K562 (cell line): ENCODE results near the gene SPTBN4. TPM values are rescaled to one million over a fixed set of nuclear protein-coding genes. Genes with fewer than 3 reads are reported as not detected.
A peak's percentile ranks its signal among the peaks of the same experiment; 100 is the strongest.

Source experiments
- DNMT1 ChIP-seq: fragments of 450-650 bp; IDR thresholded peaks from 2 replicates; pipeline ENCODE4 v1.6.1; 2016; ENCODE audit warnings: antibody characterized with exemption, mild to moderate bottlenecking
- HDAC6 ChIP-seq: IDR thresholded peaks from 2 replicates; pipeline ENCODE4 v1.6.1; 2012; ENCODE audit warnings: low read depth, mild to moderate bottlenecking, control low read depth, inconsistent platforms, low read length, moderate library complexity
- HDAC8 ChIP-seq: fragments of 450-650 bp; IDR thresholded peaks from 2 replicates; pipeline ENCODE4 v1.6.1; 2016; ENCODE audit warnings: mild to moderate bottlenecking, missing genetic modification characterization, moderate library complexity, missing compliant biosample characterization
- RBBP5 ChIP-seq: fragments of 200-600 bp; sonication (generic); IDR thresholded peaks from 2 replicates; pipeline ENCODE4 v1.6.1; 2012; ENCODE audit warnings: borderline replicate concordance, mild to moderate bottlenecking, low read length, control low read depth, inconsistent platforms; ENCODE audit not compliant: insufficient read depth, poor library complexity, severe bottlenecking
- SLC30A9 ChIP-seq: fragments of 250-450 bp; sonication (Bioruptor Pico); IDR thresholded peaks from 2 replicates; pipeline ENCODE4 v1.8.0; 2022; ENCODE audit warnings: mild to moderate bottlenecking, moderate library complexity
- TARDBP ChIP-seq: fragments of 450-650 bp; IDR thresholded peaks from 2 replicates; pipeline ENCODE4 v1.6.1; 2016
- YY1 ChIP-seq, 3 experiments: IDR thresholded peaks; 2 replicates each; pipeline ENCODE4 v1.6.1; 2011; ENCODE audit warnings: low read length in 2 of 3, mild to moderate bottlenecking in 2 of 3, moderate library complexity in 2 of 3, borderline replicate concordance in 1 of 3, control low read depth in 1 of 3, low read depth in 1 of 3; ENCODE audit not compliant: insufficient read depth in 3 of 3, insufficient replicate concordance in 2 of 3, control insufficient read depth in 1 of 3, insufficient read length in 1 of 3; ENCODE audit errors: extremely low read depth in 1 of 3
- polyA plus RNA-seq, 8 experiments: library from polyadenylated mRNA; depleted of rRNA in 4 of 8; stranded (reverse) in 5 of 8; unstranded in 3 of 8; fragments of >200 nt; fragmentation: Nextera tagmentation in 2 of 8; fragmentation: Illumina TruSeq in 1 of 8; extraction: Ambion mirVana in 2 of 8; extraction: Trizol in 1 of 8; gene quantifications; 2 replicates each; pipeline versions ENCODE4 v1.2.1 to v1.2.3, GENCODE V29; 2011 to 2014; ENCODE audit warnings: inconsistent platforms in 1 of 8, missing spikeins in 1 of 8
- total RNA-seq, 7 experiments: library from RNA; depleted of rRNA in 6 of 7; stranded (reverse); fragments of >200 nt in 6 of 7; fragmentation: Illumina TruSeq in 2 of 7; extraction: Trizol in 2 of 7; gene quantifications; 2 replicates each; pipeline versions ENCODE4 v1.2.1 to v1.2.3, GENCODE V29; 2011 to 2021; ENCODE audit warnings: low replicate concordance in 1 of 7
- TF ChIP-seq, protein P1 (sequence below): fragments of 200-600 bp; sonication (generic); IDR thresholded peaks from one replicate; pipeline ENCODE4 v1.6.1; 2012; ENCODE audit warnings: mild to moderate bottlenecking, low read depth, low read length, inconsistent platforms
- TF ChIP-seq, protein P2 (sequence below): fragments of 450-650 bp; formaldehyde crosslinking; IDR thresholded peaks from 2 replicates; pipeline ENCODE4 v1.4.0; 2020; ENCODE audit warnings: mild to moderate bottlenecking
- TF ChIP-seq, protein P3 (sequence below): fragments of 450-650 bp; IDR thresholded peaks from 2 replicates; pipeline ENCODE4 v1.6.1; 2017; ENCODE audit warnings: antibody characterized with exemption, mild to moderate bottlenecking

SPTBN4 gene
- total and polyA plus RNA-seq, 9 of the 15 experiments (the other 6 are each of a cell fraction or from before 2014, with no cell fraction given), result 0.01 to 1.5 (median 0.86) TPM

DNA sequence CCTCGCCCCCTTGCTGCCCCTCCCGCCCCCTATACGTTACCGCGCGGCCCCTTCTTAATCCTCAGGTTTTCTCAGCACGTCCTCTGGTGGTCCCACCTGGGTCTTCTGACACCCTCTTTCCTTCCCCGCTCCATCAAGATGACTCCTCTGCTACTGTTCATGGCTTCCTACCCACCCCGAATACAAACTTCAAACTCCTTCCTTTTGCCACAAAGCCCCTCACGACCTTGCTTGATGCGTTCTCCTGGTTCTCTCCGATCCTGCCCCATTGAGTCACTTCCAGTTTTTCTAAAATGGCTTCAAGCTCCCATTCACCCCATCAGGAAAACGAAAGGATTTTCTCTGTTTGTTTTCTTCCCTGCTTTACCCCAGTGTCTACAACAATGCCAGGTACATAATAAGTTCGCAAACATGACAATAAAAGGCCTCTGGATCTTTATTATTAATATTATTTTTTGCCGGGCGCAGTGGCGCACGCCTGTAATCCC, 21.9 kb upstream of the SPTBN4 start (continued):
- TF ChIP-seq, protein P1, sequence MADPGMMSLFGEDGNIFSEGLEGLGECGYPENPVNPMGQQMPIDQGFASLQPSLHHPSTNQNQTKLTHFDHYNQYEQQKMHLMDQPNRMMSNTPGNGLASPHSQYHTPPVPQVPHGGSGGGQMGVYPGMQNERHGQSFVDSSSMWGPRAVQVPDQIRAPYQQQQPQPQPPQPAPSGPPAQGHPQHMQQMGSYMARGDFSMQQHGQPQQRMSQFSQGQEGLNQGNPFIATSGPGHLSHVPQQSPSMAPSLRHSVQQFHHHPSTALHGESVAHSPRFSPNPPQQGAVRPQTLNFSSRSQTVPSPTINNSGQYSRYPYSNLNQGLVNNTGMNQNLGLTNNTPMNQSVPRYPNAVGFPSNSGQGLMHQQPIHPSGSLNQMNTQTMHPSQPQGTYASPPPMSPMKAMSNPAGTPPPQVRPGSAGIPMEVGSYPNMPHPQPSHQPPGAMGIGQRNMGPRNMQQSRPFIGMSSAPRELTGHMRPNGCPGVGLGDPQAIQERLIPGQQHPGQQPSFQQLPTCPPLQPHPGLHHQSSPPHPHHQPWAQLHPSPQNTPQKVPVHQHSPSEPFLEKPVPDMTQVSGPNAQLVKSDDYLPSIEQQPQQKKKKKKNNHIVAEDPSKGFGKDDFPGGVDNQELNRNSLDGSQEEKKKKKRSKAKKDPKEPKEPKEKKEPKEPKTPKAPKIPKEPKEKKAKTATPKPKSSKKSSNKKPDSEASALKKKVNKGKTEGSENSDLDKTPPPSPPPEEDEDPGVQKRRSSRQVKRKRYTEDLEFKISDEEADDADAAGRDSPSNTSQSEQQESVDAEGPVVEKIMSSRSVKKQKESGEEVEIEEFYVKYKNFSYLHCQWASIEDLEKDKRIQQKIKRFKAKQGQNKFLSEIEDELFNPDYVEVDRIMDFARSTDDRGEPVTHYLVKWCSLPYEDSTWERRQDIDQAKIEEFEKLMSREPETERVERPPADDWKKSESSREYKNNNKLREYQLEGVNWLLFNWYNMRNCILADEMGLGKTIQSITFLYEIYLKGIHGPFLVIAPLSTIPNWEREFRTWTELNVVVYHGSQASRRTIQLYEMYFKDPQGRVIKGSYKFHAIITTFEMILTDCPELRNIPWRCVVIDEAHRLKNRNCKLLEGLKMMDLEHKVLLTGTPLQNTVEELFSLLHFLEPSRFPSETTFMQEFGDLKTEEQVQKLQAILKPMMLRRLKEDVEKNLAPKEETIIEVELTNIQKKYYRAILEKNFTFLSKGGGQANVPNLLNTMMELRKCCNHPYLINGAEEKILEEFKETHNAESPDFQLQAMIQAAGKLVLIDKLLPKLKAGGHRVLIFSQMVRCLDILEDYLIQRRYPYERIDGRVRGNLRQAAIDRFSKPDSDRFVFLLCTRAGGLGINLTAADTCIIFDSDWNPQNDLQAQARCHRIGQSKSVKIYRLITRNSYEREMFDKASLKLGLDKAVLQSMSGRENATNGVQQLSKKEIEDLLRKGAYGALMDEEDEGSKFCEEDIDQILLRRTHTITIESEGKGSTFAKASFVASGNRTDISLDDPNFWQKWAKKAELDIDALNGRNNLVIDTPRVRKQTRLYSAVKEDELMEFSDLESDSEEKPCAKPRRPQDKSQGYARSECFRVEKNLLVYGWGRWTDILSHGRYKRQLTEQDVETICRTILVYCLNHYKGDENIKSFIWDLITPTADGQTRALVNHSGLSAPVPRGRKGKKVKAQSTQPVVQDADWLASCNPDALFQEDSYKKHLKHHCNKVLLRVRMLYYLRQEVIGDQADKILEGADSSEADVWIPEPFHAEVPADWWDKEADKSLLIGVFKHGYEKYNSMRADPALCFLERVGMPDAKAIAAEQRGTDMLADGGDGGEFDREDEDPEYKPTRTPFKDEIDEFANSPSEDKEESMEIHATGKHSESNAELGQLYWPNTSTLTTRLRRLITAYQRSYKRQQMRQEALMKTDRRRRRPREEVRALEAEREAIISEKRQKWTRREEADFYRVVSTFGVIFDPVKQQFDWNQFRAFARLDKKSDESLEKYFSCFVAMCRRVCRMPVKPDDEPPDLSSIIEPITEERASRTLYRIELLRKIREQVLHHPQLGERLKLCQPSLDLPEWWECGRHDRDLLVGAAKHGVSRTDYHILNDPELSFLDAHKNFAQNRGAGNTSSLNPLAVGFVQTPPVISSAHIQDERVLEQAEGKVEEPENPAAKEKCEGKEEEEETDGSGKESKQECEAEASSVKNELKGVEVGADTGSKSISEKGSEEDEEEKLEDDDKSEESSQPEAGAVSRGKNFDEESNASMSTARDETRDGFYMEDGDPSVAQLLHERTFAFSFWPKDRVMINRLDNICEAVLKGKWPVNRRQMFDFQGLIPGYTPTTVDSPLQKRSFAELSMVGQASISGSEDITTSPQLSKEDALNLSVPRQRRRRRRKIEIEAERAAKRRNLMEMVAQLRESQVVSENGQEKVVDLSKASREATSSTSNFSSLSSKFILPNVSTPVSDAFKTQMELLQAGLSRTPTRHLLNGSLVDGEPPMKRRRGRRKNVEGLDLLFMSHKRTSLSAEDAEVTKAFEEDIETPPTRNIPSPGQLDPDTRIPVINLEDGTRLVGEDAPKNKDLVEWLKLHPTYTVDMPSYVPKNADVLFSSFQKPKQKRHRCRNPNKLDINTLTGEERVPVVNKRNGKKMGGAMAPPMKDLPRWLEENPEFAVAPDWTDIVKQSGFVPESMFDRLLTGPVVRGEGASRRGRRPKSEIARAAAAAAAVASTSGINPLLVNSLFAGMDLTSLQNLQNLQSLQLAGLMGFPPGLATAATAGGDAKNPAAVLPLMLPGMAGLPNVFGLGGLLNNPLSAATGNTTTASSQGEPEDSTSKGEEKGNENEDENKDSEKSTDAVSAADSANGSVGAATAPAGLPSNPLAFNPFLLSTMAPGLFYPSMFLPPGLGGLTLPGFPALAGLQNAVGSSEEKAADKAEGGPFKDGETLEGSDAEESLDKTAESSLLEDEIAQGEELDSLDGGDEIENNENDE, result no peak
- peak; percentile 24; the same call in 1 of the 2 replicates for TF ChIP-seq DNMT1
- peak in 1 of 3 experiments; percentile 26 for TF ChIP-seq YY1 (IDR thresholded peaks at IDR 0.05; ENCODE audit: borderline replicate concordance in 1 of 3, control insufficient read depth in 1 of 3, extremely low read depth in 1 of 3, insufficient read depth in 3 of 3, insufficient read length in 1 of 3, insufficient replicate concordance in 2 of 3, low read depth in 1 of 3, low read length in 2 of 3)
- TF ChIP-seq HDAC6, result no peak
- TF ChIP-seq, protein P2, sequence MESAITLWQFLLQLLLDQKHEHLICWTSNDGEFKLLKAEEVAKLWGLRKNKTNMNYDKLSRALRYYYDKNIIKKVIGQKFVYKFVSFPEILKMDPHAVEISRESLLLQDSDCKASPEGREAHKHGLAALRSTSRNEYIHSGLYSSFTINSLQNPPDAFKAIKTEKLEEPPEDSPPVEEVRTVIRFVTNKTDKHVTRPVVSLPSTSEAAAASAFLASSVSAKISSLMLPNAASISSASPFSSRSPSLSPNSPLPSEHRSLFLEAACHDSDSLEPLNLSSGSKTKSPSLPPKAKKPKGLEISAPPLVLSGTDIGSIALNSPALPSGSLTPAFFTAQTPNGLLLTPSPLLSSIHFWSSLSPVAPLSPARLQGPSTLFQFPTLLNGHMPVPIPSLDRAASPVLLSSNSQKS (CRISPR knock-in tag), result no peak
- no peak for TF ChIP-seq SLC30A9 (CRISPR knock-in tag)
- TF ChIP-seq RBBP5, result peak; percentile 5
- no peak for TF ChIP-seq TARDBP
- TF ChIP-seq HDAC8 (tag), result no peak
- TF ChIP-seq, protein P3, sequence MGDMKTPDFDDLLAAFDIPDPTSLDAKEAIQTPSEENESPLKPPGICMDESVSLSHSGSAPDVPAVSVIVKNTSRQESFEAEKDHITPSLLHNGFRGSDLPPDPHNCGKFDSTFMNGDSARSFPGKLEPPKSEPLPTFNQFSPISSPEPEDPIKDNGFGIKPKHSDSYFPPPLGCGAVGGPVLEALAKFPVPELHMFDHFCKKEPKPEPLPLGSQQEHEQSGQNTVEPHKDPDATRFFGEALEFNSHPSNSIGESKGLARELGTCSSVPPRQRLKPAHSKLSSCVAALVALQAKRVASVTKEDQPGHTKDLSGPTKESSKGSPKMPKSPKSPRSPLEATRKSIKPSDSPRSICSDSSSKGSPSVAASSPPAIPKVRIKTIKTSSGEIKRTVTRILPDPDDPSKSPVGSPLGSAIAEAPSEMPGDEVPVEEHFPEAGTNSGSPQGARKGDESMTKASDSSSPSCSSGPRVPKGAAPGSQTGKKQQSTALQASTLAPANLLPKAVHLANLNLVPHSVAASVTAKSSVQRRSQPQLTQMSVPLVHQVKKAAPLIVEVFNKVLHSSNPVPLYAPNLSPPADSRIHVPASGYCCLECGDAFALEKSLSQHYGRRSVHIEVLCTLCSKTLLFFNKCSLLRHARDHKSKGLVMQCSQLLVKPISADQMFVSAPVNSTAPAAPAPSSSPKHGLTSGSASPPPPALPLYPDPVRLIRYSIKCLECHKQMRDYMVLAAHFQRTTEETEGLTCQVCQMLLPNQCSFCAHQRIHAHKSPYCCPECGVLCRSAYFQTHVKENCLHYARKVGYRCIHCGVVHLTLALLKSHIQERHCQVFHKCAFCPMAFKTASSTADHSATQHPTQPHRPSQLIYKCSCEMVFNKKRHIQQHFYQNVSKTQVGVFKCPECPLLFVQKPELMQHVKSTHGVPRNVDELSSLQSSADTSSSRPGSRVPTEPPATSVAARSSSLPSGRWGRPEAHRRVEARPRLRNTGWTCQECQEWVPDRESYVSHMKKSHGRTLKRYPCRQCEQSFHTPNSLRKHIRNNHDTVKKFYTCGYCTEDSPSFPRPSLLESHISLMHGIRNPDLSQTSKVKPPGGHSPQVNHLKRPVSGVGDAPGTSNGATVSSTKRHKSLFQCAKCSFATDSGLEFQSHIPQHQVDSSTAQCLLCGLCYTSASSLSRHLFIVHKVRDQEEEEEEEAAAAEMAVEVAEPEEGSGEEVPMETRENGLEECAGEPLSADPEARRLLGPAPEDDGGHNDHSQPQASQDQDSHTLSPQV, result 0 out of 2 replicates have a peak, but pooled peaks have one; percentile 37
